GM19455 (cell line): ENCODE data around the gene CRTC2.
"Not testable (repeated sequence)": the region's sequence is repeated elsewhere in the genome, so short reads cannot be mapped to it uniquely, and the experiment has no call there.

ENCODE experiments used
- ATAC-seq: cut with Tn5 transposase; IDR thresholded peaks from one replicate; pipeline ENCODE4 v1.9.1; 2021; ENCODE audit not compliant: unreplicated experiment

Gene CRTC2, protein sequence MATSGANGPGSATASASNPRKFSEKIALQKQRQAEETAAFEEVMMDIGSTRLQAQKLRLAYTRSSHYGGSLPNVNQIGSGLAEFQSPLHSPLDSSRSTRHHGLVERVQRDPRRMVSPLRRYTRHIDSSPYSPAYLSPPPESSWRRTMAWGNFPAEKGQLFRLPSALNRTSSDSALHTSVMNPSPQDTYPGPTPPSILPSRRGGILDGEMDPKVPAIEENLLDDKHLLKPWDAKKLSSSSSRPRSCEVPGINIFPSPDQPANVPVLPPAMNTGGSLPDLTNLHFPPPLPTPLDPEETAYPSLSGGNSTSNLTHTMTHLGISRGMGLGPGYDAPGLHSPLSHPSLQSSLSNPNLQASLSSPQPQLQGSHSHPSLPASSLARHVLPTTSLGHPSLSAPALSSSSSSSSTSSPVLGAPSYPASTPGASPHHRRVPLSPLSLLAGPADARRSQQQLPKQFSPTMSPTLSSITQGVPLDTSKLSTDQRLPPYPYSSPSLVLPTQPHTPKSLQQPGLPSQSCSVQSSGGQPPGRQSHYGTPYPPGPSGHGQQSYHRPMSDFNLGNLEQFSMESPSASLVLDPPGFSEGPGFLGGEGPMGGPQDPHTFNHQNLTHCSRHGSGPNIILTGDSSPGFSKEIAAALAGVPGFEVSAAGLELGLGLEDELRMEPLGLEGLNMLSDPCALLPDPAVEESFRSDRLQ

DNA sequence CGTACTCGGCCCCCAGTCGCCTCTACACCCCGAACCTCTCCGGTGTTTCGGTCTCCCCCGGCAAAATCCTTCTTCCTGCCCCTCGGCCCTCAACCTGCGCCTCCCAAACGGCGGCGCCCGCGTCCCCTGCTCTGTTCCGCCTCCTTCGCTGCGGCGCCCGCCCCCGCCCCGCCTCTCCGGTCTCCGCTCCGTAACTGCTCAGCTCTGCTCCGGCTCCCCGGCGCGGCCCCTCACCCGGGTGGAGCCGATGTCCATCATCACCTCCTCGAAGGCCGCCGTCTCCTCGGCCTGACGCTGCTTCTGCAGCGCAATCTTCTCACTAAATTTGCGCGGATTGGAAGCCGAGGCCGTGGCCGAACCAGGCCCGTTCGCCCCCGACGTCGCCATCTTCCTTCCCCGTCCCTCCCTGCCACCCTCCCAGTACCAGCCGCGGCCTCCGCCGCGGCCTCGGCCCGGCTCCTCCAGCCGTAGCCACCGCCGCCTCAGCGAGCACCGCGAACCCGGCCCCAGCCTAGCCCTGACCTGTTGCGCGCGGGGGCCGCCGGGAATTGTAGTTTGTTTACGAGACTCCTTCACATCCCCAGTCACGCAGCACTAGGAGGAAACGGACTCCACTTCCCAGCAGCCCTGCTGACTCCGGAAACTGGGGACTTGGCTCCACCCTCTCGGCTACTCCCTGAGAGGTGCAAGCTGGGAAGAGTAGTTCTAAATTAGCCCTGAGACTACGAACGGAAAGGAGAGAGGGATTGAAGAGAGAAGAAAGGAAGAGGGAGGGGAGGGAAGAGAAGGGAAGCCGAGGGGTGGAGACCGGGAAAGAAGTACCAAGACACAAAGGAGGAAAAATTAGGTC lies at the start of gene CRTC2:
CRTC2 (minus strand) TSS at position 502 of the 850 bp plus-strand sequence; CDS start at position 387, 115 bp downstream.
- ATAC-seq: peak; percentile 69

DNA sequence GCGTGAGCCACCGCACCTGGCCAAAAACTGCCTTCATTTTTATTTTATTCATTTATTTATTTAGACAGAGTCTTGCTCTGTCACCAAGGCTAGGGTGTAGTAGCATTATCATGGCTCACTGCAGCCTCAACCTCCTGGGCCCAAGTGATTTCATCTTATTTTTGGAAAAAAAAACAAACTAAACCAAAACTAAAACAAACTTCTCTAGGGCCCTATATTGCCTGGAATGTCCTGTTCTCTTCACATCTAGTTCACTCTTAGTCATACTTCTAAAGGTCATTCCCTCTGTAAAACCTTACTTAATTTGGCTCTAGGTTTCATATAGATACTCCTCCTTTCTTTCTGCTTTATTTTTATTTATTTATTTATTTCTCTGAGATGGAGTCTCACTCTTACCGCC lies 47.7 kb upstream of the CRTC2 start:
- no peak for ATAC-seq

DNA sequence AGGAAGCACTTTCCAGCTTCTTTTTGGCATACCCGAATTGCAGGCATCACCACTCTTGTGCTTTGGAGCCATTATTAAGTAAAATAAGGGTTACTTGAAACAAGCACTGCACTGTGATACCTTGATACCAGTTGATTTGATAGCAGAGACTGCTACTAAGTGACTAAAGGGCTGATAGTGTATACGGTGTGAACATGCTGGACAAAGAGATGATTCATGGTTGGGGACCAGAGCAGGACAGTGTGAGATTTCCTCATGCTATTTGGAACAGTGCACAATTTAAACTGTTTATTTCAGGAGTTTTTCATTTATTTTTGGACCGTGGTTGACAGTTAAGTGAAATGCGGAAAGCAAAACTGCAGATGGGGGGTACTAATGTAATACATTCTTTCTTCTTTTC lies 42.0 kb upstream of the CRTC2 start:
- no peak for ATAC-seq

DNA sequence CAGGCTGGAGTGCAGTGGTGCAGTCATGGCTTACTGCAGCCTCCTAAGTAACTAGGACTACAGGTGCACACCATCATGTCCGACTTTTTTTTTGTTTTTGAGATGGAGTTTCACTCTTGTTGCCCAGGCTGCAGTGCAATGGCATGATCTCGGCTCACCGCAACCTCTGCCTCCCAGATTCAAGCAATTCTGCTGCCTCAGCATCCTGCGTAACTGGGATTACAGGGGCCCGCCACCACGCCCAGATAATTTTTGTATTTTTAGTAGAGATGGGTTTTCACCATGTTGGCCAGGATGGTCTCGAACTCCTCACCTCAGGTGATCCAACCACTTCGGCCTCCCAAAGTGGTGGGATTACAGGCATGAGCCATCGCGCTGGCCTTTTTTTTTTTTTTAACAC lies 38.5 kb upstream of the CRTC2 start:
- ATAC-seq: not testable (repeated sequence)

DNA sequence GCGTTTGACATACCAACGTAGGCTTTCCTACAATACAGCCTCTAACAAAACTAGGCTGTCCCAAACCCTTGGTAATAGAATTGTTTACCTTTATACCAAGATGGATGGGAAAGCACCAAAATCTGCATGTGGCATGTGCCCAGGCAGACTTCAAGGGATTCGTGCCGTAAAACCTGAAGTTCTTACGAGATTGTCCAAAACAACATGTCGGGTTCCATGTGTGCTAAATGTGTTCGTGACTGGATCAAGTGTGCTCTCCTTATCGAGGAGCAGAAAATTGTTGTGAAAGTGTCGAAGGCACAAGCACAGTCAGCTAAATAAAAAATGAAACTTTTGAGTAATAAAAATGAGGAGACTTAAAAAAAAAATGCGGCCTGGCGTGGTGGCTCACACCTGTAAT lies 37.2 kb upstream of the CRTC2 start:
- ATAC-seq: no peak

DNA sequence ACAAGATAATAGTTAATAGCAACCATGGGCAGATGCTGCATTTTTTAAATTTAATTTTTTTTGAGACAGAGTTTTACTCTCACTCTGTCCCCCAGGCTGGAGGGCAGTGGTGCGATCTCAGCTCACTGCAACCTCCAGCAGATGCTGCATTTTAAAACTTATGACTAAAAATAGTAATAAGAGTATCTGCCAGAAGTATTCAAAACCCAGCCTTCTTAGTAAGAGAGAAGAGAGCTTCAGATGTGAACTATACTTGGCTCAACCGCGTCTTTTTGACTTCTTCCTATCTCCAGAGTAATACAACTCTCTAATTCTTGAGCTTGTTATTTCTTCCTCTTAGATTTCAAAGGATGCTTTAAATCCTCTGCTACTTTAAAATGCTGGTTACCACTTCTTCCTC lies 36.8 kb upstream of the CRTC2 start:
- no peak for ATAC-seq

DNA sequence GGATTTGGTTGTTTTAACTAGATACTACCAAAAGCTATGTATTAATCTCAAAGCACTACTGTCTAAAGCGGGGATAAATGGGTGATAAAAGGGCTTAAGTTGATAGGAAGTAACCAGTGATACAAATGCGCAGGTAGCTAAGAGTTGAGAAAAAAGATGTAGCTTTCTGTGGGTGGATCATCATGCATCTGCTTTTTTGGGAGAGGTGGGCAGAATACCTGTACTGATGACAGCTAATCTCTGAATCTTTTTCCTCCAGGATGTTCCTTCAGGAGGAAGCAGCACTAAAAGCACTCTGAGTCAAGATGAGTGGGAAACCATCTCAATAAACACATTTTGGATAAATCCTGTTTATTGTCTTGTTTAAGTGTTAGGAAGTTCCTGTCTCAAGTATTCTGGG lies 33.4 kb upstream of the CRTC2 start:
- ATAC-seq: no peak

DNA sequence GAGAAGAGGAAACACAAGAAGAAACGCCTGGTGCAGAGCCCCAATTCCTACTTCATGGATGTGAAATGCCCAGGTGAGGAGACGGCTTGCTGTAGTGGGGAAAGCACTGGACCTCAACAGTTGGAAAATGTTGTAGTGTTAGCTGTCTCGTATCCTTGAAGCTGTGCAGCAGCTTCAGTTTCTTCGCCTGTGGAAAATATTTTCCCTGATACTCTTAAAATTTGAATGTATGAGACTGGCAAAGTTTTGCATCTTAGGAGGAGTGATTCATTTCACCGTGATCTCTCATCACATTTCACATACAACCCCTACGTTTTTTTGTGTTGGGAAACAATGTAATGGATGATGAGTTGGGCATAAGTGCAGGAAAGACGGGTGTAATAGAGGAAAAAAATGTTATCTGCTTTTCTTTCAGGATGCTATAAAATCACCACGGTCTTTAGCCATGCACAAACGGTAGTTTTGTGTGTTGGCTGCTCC lies 32.8 kb upstream of the CRTC2 start:
- ATAC-seq: no peak

DNA sequence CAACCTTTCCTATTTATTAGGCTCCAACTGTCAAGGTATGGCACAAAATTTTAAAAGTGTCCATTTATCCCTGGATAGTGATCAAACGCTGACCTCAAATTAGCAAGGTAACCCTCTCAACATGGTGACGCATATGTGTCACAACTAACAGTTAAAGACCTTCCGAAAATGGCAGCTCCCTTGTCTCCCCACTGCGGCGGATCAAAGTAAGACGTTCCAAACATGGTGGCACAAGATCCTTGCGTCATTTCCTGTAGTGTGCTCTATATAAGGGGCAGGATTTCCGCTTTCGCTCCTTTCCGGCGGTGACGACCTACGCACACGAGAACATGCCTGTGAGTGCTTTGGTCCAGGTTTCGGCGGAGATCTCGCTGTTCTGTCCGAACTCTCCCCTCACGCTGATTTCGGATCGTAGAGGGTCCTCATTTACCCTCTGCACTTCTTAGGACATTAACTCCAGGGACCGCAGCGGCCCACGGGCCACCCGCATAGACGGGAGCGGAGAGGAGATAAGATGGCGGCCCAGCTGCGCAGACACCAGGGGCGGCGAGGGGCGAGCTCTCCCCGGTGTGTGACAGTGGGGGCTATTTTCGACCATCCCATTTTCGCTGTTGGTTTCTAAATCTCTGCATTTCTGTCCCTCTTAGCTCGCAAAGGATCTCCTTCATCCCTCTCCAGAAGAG lies 32.2 kb upstream of the CRTC2 start, which contains the start of gene RPS27:
RPS27 (plus strand) TSS at position 295 of the 683 bp plus-strand sequence; CDS start at position 330, 35 bp downstream.
- ATAC-seq: peak; percentile 69

DNA sequence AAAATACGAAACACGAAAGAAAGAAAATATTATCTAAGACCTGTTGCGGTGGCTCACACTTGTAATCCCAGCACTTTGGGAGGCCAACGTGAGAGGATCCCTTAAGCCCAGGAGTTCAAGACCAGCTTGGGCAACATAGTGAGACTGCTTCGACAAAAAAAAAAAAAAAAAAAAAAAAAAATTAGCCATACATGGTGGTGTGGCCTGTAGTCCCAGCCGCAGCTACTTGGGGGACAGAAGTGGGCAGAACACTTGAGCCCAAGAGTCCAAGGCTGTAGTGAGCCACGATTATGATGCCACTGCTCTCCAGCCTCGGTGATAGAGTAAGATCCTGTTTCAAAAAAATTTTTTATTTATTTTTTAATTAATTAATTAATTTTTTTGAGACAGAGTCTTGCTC lies 29.2 kb upstream of the CRTC2 start:
- no peak for ATAC-seq

DNA sequence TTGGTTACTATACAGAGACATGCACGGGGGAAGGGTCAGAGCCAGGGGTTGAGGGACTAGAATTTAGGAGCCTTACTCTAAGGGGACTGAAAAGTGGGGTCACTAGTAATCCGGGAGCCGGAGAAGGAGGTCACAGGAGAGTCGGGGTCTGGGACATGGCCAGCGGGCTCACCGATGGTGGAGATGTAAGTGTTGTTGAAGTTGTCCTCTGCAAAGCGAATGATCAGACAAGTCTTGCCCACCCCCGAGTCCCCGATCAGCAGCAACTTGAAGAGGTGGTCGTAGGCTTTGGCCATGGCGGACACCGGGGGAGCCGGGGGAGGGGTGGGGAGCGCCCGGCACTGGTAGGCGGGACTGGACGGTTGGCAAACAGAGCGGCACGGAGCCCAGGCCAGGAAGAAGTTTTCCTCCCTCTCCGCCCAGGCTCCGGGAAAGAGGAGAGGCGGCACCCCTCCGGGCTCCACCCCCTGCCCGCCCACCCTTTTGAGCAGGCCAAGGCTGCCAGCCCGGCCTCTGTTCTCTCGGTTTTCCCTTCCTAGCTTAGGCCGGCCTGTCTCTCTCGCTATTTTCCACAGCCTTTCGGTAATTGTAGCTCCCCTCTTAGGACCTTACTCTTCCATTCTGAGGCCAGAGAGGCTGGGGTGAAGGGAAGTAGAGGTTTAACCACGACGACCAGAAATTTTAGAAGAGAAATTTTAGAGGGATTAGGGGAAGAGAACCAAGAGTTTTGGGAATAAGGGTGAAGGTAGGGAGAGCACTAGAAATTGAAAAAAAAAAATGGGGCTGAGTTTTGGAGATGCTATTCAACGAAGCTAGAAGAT lies 27.7 kb upstream of the CRTC2 start, which contains the start of gene RAB13:
RAB13 (minus strand) TSS at position 399 of the 821 bp plus-strand sequence; CDS start at position 296, 103 bp downstream.
- no peak for ATAC-seq

DNA sequence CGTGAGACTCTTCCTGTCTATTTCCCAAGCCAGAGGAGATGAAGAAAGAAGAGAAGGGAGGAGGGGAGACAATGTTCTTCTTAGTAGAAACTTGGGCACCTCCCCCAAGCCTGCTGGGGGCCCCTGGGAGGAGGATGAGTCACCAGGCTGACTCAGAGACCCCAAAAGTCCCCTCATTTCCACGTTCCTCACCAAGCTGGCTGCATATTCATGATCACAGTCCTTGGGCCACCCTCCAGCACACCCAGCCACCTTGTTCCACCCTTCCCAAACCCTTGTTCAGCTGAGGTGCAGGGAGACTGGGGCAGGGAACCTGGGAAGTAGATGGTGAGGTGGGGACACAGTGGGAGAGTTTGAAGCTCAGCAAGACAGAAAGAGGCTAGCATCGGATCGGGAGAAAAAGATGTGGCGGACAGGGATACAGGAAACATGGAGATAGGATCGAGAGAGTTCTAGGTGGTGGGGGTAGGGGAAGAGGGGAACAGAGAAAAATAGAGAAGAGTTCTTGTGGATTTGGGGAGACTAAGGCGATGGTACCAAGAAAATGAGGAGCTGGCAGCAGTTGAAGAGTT lies 27.0 kb upstream of the CRTC2 start:
- ATAC-seq: no peak

DNA sequence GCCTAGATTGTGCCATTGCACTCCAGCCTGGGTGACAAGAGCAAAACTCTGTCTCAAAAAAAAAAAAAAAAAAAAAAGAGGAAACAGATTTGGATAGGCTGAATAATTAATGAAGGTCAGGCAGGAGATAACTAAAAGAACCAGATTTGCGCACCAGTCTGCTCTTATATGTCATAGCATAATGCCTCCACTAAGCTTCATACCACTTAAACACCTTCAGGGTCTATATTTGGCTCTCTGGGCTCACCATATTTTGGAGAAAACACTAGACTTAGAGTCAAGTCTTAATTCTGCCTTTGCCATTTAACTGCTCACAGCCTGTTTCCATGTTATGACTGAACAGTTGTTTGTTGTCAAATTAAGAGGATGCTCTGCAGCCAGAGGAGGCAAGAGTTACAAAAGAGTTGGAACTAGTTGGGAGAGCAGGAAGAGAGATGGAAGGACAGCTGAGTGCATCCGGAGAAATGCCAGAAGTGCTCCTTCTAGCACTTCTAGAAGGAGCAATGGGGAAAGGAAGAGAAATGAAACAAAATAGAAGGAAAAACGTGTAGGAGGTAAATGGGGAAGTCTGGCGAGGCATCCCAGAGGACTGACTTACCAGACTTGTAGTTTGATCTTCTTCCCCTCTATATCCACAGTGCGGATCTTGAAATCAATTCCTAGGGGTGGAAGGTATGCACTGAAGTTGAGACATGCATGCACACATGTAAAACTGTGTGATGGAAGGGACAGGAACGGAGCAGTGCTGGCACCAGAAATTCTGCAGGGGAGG lies 25.9 kb upstream of the CRTC2 start:
- ATAC-seq: no peak

DNA sequence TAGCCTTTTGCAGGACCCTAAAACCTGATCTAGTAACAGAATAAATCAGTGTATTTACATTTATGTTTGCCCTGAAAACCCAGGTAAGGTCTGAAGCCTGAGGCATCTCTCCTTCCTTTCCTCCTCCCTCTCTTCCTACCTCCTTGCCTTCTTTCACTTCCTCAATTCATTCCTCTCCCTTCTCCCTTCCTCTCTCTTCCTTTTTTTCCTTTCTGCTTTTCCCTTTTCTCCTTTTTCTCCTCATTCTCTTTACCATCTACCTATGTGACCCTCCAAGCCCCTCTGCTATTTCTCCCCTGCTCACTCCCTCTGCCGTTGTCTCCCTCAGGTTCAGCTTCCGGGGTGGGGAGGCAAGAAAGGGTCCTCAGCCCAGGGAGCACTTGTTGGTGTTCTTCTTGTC lies 23.3 kb upstream of the CRTC2 start:
- ATAC-seq: not testable (repeated sequence)

DNA sequence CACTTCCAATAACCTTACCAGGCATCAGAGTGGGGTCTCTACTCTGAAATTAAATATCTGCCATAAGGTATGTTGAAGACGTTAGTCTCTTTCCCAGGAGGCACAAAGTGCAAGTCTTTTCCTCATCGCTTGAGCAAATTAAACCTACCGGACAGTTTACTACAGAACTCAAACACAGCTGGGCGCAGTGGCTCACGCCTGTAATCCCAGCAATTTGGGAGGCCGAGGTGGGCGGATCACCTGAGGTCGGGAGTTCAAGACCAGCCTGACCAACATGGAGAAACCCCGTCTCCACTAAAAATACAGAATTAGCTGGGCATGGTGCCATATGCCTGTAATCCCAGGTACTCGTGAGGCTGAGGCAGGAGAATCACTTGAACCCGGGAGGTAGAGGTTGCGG lies 20.7 kb upstream of the CRTC2 start:
- ATAC-seq: not testable (repeated sequence)

DNA sequence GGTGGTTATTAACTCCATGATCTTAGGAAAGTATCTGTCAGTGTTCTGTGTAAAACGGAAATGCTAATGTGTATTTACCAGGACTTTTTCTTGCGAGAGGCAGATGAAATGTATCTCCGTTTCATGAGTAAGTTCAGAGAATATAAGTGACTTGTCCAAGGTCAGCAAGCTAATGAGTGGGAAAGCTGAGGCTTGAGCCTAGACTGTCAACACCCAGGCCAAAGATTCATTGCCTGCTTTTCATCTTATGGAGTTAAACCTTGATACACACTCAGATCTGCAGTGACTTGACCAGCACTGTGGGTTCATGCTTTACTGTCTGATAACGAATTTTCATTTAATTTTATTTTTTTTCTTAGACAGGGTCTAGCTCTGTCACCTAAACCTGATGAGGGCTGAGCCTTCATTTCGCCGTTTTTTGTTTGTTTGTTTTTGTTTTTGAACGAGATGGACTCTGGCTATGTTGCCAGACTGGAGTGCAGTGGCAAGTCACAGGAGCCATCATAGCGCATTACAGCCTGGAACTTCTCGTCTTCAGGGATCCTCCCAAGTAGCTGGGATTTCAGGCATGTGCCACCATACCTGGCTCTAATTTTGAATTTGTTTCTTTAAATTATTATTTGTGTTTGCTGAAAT lies 20.0 kb upstream of the CRTC2 start:
- ATAC-seq: no peak

DNA sequence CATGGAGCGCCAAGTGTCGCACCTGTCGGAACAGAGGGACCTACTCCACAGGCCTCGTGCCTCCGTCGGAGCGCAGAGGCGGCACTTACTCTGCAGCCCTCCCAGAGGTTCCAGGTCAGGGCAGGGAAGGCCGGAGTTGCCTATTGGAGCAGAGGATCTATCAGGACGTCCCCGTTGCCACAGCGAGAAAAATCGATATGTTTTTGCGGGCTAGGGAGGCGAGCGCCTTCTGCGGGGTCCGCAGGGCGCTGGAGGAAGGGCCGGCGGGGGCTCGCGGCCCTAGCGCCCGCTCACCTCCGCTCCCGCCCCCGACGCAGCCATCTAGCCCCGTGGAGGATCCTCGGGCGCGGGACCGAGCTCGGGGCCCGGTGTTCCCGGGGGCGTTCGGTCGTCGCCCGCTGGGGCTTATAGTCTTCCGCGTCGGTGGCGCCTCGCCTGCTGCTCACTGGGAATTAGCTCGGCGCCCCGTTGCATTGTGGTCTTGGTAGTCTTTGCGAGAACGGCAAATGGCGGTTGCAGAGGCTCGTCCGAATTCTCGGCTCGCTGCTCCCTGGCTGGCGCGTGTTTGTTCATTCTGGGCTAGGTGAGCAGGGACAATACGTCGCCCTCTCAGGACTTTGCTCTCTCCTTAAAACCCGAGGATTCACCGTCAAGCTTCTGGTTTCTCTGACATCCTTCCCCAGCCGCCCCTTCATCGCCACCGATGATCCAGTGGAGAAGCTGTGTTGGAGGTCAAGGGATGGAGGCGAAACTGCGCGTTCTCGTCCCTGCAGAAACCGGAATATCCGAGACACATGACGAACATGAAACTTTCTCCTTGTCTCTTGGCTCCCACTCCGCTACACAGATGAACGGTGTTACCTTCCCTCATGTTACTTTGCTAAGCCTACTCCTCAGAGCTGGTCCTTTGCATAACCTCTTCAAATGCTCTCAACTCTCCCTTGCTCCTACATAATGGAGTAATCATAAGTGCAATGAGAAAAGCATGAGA lies 19.1 kb upstream of the CRTC2 start, which contains the start of gene JTB:
JTB (minus strand) TSS at position 425 of the 991 bp plus-strand sequence; CDS start at position 3, 422 bp downstream.
- peak; percentile 80 for ATAC-seq
